ACHN (cell line): ENCODE data around the gene HES3.

Source experiments
- DNase-seq: peaks from one replicate; pipeline ENCODE4 v3.0.0-alpha.2; 2015
- in situ Hi-C: cut with HindIII; loops from 2 replicates; pipeline ENCODE4 v1.10.0; 2017; ENCODE audit warnings: low sequenced_read_pairs, low pct_ligation_motif_present, low pct_unique_long_range_greater_than_20kb

Gene HES3

GRCh38 chr1:6288026-6288425 is 44.0 kb downstream of the HES3 start:
- in situ Hi-C loops: no loop called here
- no peak for DNase-seq

DNA sequence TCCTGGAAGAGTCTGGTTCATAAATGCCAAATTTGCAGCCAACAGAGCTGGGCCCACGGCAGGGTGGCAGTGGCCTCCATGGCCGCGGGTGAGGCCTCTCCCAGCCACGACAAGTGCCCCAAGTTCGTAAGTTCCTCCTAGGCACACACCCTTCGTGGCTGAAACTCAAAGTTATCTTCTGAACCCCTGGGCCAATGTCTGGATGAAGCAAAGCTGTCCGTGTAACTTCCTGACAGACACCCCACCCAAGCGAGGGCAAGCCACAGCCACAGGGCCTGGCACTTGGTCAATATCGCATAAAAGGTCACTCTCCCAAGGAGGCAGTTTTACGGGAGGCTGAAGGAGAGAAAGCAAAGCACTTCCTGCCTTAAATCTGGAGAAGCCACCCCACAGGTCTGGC is 44.7 kb downstream of the HES3 start:
- in situ Hi-C loops: no loop called here

GRCh38 chr1:6292102-6292501 is 48.1 kb downstream of the HES3 start:
- no peak for DNase-seq
- in situ Hi-C loops: no loop called here

More for the DNA sequence above, 44.7 kb downstream of the HES3 start:
- no peak for DNase-seq

- in situ Hi-C loops: no loop called here
- DNase-seq: no peak
These were observed 50.3 kb downstream of the HES3 start for GRCh38 chr1:6294080-6294889.

- DNase-seq: no peak
- in situ Hi-C loops: no loop called here
These were observed 51.0 kb downstream of the HES3 start for GRCh38 chr1:6294890-6295556.
